B cell (primary cell): ENCODE data around the gene CFL2. TPM values are rescaled to one million over a fixed set of nuclear protein-coding genes. Genes with fewer than 3 reads are reported as not detected.
"Not testable (repeated sequence)": the region's sequence is repeated elsewhere in the genome, so short reads cannot be mapped to it uniquely, and the experiment has no call there.

Source experiments
- ATAC-seq: fragments of 200-7000 bp; cut with Tn5 transposase; one replicate; pipeline ENCODE4 v1.10.0; 2021; ENCODE audit warnings: low read depth, mild to moderate bottlenecking, moderate number of reproducible peaks, moderate library complexity
- CTCF ChIA-PET: fragments of 350-600 bp; sonication (Branson Sonifier 250); formaldehyde crosslinking; loops from one replicate; lab custom pipeline; 2021; ENCODE audit warnings: antibody characterized with exemption, inconsistent platforms; lab: Charles Lee
- POLR2A ChIA-PET: fragments of 350-600 bp; sonication (Branson Sonifier 250); formaldehyde crosslinking; loops from one replicate; lab custom pipeline; 2021; ENCODE audit warnings: antibody characterized with exemption; lab: Charles Lee
- DNase-seq: peaks from one replicate; pipeline ENCODE4 v3.0.0; 2013
- H2AFZ ChIP-seq: 2 replicates; pipeline ENCODE4 v1.6.1; 2012; ENCODE audit warnings: mild to moderate bottlenecking, low read depth, low read length; ENCODE audit not compliant: insufficient read depth, poor library complexity, severe bottlenecking
- H3K27ac ChIP-seq, 2 donors: 1 replicate in 1 of 2; 2 replicates in 1 of 2; pipeline ENCODE4 v1.5.1; 2012 to 2013; ENCODE audit warnings: low read length in 2 of 2, mild to moderate bottlenecking in 2 of 2, moderate library complexity in 1 of 2
- H3K27me3 ChIP-seq, 4 experiments: fragments of 200-600 bp in 1 of 4; sonication (generic) in 1 of 4; replicated peaks in 1 of 4; 1 replicate in 2 of 4; 2 replicates in 2 of 4; pipeline versions ENCODE4 v1.6.1 to v1.7.0; 2013 to 2016; ENCODE audit warnings: low read length in 3 of 4, mild to moderate bottlenecking in 2 of 4, mixed read lengths in 1 of 4, moderate library complexity in 1 of 4; ENCODE audit not compliant: insufficient read depth in 4 of 4, control insufficient read depth in 3 of 4; ENCODE audit errors: control extremely low read depth in 1 of 4
- H3K36me3 ChIP-seq, 2 experiments: replicated peaks in 1 of 2; 1 replicate in 1 of 2; 2 replicates in 1 of 2; pipeline versions ENCODE4 v1.6.1 to v1.7.1; 2013; ENCODE audit warnings: low read length in 1 of 2; ENCODE audit not compliant: insufficient read depth in 2 of 2, control insufficient read depth in 1 of 2; ENCODE audit errors: control extremely low read depth in 1 of 2, extremely low read depth in 1 of 2
- H3K4me1 ChIP-seq, 2 donors: fragments of 200-600 bp in 1 of 2; sonication (generic) in 1 of 2; 1 replicate in 1 of 2; 2 replicates in 1 of 2; pipeline versions ENCODE4 v1.5.1 to v1.6.1; 2013 to 2017; ENCODE audit warnings: low read length in 2 of 2; ENCODE audit not compliant: control insufficient read depth in 2 of 2, insufficient read depth in 2 of 2
- H3K4me2 ChIP-seq: replicated peaks from 2 replicates; pipeline ENCODE3; 2012; ENCODE audit warnings: mild to moderate bottlenecking, low read depth, low read length; ENCODE audit not compliant: poor library complexity, severe bottlenecking
- H3K4me3 ChIP-seq, 5 experiments: fragments of 200-600 bp in 1 of 5; sonication (generic) in 1 of 5; 1 replicate in 3 of 5; 2 replicates in 2 of 5; pipeline versions ENCODE4 v1.5.1 to v1.7.0; 2011 to 2016; ENCODE audit warnings: low read length in 4 of 5, mild to moderate bottlenecking in 4 of 5, low read depth in 2 of 5, control low read depth in 1 of 5, moderate library complexity in 1 of 5; ENCODE audit not compliant: insufficient read depth in 1 of 5; ENCODE audit errors: control extremely low read depth in 1 of 5, extremely low read depth in 1 of 5
- H3K79me2 ChIP-seq: fragments of 200-600 bp; sonication (generic); one replicate; pipeline ENCODE4 v1.6.0; 2016; ENCODE audit warnings: low read length; ENCODE audit not compliant: control insufficient read depth, insufficient read depth
- H3K9ac ChIP-seq: fragments of 200-600 bp; sonication (generic); 2 replicates; pipeline ENCODE4 v1.6.1; 2017; ENCODE audit warnings: mild to moderate bottlenecking, low read length, moderate library complexity
- H3K9me3 ChIP-seq, 3 donors: one replicate each; pipeline versions ENCODE4 v1.6.1 to v1.7.1; 2013; ENCODE audit warnings: low read length in 2 of 3; ENCODE audit not compliant: control insufficient read depth in 2 of 3, insufficient read depth in 1 of 3; ENCODE audit errors: control extremely low read depth in 1 of 3
- H4K20me1 ChIP-seq: 2 replicates; pipeline ENCODE4 v1.6.0; 2012; ENCODE audit warnings: mild to moderate bottlenecking, low read length; ENCODE audit not compliant: insufficient read depth, control insufficient read depth, poor library complexity, severe bottlenecking
- H3K27ac Mint-ChIP-seq: one replicate; pipeline ENCODE4 v1.8.0; 2021; ENCODE audit warnings: mixed read lengths
- H3K27me3 Mint-ChIP-seq: one replicate; pipeline ENCODE4 v1.8.0; 2021; ENCODE audit warnings: mixed read lengths
- H3K4me1 Mint-ChIP-seq: one replicate; pipeline ENCODE4 v1.8.0; 2021; ENCODE audit warnings: mixed read lengths
- H3K4me3 Mint-ChIP-seq: one replicate; pipeline ENCODE4 v1.8.0; 2021; ENCODE audit warnings: mixed read lengths
- H3K9me3 Mint-ChIP-seq: one replicate; pipeline ENCODE4 v1.8.0; 2022; ENCODE audit warnings: mixed read lengths; ENCODE audit not compliant: insufficient read depth
- EZH2 ChIP-seq: IDR thresholded peaks from 2 replicates; pipeline ENCODE4 v1.6.1; 2012; ENCODE audit warnings: borderline replicate concordance, low read depth, mild to moderate bottlenecking, moderate library complexity, low read length; ENCODE audit not compliant: insufficient read depth, poor library complexity, severe bottlenecking
- WGBS: methylation state at CpG from one replicate; pipeline ENCODE4 v1.1.5; 2013; ENCODE audit warnings: missing lambda C conversion rate; ENCODE audit not compliant: insufficient coverage; 5-methylcytosine and 5-hydroxymethylcytosine counted together
- intact Hi-C: fragments of 100-400 bp; cut with micrococcal nuclease; formaldehyde crosslinking; loops from one replicate; pipeline ENCODE4 v1.10.0; 2022
- polyA plus RNA-seq: library from polyadenylated mRNA; depleted of rRNA; stranded (reverse); fragments of >200 nt; gene quantifications from 2 replicates; pipeline ENCODE4 v1.2.3, GENCODE V29; 2012
- total RNA-seq, 2 donors: library from RNA; stranded (reverse); fragments of 120-200 nt in 1 of 2; gene quantifications; 1 replicate in 1 of 2; 2 replicates in 1 of 2; pipeline versions ENCODE4 v1.2.3 to v1.2.4, GENCODE V29; 2013 to 2022
- TF ChIP-seq, protein P1 (sequence below): fragments of 200-600 bp; IDR thresholded peaks from one replicate; pipeline ENCODE4 v1.8.0; 2022; ENCODE audit warnings: antibody characterized with exemption, mild to moderate bottlenecking

The CFL2 gene
- total and polyA plus RNA-seq, 2 donors (not counting 1 experiment from before 2014, with no cell fraction given) = 9.6 to 21.9 TPM

DNA sequence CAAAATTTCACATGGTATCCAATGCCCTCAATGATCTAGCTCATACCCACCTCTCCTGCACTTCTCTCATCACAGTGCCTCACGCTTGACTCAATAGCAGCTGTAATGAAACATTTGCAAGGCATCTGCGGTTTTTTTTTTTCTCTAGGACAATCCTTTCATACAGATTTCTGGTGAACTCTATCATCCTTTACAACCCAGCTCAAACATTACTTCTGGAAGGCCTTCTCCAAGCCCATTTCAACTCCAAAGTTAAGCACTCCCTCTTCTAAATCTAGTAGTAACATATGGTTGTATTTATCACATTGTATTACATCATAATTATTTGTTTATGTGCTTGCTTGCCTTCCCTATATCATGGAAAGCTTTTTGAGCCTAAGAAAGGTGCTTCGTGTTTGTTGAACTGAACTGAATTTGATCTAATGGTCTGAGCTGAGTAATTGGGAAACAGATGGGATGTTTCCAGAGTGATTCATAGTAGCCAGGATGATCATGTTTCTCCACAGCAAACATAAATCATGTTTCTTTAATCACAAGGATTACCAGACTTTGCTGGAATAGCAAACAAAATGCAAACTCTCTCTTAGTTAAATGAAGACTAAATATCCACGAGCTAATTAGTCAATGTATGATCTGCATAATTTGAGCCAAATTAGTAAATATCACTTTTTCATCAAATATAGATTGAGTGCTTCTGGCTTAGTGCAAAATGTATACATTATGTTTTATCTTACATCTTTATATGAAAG, 14.3 kb downstream of the CFL2 start:
- POLR2A ChIA-PET = interaction anchor here (0.7 kb wide), 1 partner anchor 703 kb away, joined by 5 read pairs; no protein-coding TSS in a partner anchor
- TF ChIP-seq EZH2 = no peak
- TF ChIP-seq, protein P1, sequence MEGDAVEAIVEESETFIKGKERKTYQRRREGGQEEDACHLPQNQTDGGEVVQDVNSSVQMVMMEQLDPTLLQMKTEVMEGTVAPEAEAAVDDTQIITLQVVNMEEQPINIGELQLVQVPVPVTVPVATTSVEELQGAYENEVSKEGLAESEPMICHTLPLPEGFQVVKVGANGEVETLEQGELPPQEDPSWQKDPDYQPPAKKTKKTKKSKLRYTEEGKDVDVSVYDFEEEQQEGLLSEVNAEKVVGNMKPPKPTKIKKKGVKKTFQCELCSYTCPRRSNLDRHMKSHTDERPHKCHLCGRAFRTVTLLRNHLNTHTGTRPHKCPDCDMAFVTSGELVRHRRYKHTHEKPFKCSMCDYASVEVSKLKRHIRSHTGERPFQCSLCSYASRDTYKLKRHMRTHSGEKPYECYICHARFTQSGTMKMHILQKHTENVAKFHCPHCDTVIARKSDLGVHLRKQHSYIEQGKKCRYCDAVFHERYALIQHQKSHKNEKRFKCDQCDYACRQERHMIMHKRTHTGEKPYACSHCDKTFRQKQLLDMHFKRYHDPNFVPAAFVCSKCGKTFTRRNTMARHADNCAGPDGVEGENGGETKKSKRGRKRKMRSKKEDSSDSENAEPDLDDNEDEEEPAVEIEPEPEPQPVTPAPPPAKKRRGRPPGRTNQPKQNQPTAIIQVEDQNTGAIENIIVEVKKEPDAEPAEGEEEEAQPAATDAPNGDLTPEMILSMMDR = no peak
- Histone ChIP-seq H3K27ac (no peak overlapping the region), H3K9ac (no peak overlapping the region), H3K36me3 (no peaks in the 10 kb centered on the region), H2AFZ (no peak overlapping the region), H4K20me1 (no peaks in the 10 kb centered on the region), H3K79me2 (no peaks in the 10 kb centered on the region), H3K9me3 (no peaks in the 10 kb centered on the region), H3K4me1 (no peaks in the 10 kb centered on the region), H3K27me3 (no peaks in the 10 kb centered on the region), H3K4me2 (no peak overlapping the region), H3K4me3 (no peak overlapping the region)
- Mint-ChIP-seq H3K4me3 (no peak overlapping the region), H3K9me3 (no peaks in the 10 kb centered on the region), H3K27ac (no peak overlapping the region), H3K4me1 (no peaks in the 10 kb centered on the region), H3K27me3 (no peaks in the 10 kb centered on the region)
- intact Hi-C loops = no loop called here
- ATAC-seq (no peak), DNase-seq (no peak)
- WGBS = 100% methylated on average over 2 of the region's 4 CpGs
- CTCF ChIA-PET = interaction anchor here (0.6 to 1.5 kb wide), 3 partner anchors 22 to 246 kb away, joined by 3 to 8 read pairs (median 5); no protein-coding TSS in a partner anchor

DNA sequence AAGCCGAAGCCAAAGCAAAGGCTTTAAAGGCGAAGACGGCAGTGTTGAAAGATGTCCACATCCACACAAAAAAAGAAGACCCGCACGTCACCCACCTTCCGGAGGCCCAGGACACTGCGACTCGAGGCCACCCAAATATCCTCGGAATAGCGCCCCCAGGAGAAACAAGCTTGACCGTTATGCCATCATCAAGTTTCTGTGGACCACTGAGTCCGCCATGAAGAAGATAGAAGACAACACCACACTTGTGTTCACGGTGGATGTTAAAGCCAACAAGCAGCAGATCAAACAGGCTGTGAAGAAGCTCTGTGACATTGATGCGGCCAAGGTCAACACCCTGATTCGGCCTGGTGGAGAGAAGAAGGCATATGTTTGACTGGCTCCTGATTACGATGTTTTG, 20.2 kb downstream of the CFL2 start:
- H3K36me3 ChIP-seq, POLR2A ChIA-PET, H3K4me1 ChIP-seq, H3K27ac ChIP-seq, H3K4me3 ChIP-seq, H3K27ac Mint-ChIP-seq, ATAC-seq, H3K4me1 Mint-ChIP-seq, intact Hi-C loops, H3K27me3 Mint-ChIP-seq, H4K20me1 ChIP-seq, H3K9me3 Mint-ChIP-seq, H3K9ac ChIP-seq, H3K4me2 ChIP-seq, DNase-seq, H2AFZ ChIP-seq, H3K27me3 ChIP-seq, H3K4me3 Mint-ChIP-seq, H3K79me2 ChIP-seq, H3K9me3 ChIP-seq: not testable (repeated sequence)
- WGBS = 100% methylated on average over 14 of the region's 16 CpGs
- CTCF ChIA-PET = interaction anchor here (1.1 kb wide), 1 partner anchor 22 kb away, joined by 3 read pairs; no protein-coding TSS in a partner anchor
